PFSK-1 (cell line): ENCODE results near the gene IL7R.

Source experiments
- FOXP2 ChIP-seq: optimal IDR thresholded peaks from 2 replicates; pipeline ENCODE3; 2011; ENCODE audit warnings: borderline replicate concordance, control low read depth, inconsistent platforms; ENCODE audit not compliant: insufficient read depth; ENCODE audit errors: extremely low read length, extremely low read depth
- POLR2AphosphoS5 ChIP-seq: IDR thresholded peaks from 2 replicates; pipeline ENCODE4 v1.6.1; 2012; ENCODE audit warnings: low read depth, mild to moderate bottlenecking, control low read depth, low read length, moderate library complexity
- SIN3A ChIP-seq: IDR thresholded peaks from 2 replicates; pipeline ENCODE4 v1.6.1; 2012; ENCODE audit warnings: mild to moderate bottlenecking, low read length, moderate library complexity, borderline replicate concordance; ENCODE audit not compliant: insufficient read depth
- TAF1 ChIP-seq: IDR thresholded peaks from 2 replicates; pipeline ENCODE4 v1.6.1; 2012; ENCODE audit warnings: low read length, control low read depth, borderline replicate concordance; ENCODE audit not compliant: insufficient read depth
- TF ChIP-seq, protein P1 (sequence below), 2 experiments: IDR thresholded peaks; 2 replicates each; pipeline versions ENCODE4 v1.6.1 to v1.8.0; 2011 to 2012; ENCODE audit warnings: low read depth in 2 of 2, low read length in 2 of 2, control low read depth in 1 of 2, inconsistent platforms in 1 of 2, mild to moderate bottlenecking in 1 of 2, moderate library complexity in 1 of 2; ENCODE audit not compliant: insufficient read depth in 1 of 2

DNA sequence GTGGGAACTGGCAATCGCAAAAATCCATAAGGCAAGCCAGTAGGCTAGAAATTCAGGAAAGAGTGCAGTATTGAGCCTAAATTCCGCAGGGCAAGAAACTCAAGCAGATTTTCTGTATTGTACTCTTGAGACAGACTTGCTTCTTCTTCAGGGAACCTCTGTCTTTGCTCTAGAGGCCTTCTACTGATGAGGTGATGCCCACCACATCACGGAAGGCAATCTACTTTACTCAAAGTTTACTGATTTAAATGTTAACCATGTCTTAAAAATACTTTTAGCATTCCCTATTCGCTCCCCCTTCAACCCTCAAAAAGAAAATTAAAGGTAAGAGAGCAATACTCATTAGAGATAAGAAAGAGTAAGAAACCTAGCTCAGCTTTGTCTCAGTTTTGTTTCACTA is 11.3 kb downstream of the IL7R start:
- TF ChIP-seq, protein P1, sequence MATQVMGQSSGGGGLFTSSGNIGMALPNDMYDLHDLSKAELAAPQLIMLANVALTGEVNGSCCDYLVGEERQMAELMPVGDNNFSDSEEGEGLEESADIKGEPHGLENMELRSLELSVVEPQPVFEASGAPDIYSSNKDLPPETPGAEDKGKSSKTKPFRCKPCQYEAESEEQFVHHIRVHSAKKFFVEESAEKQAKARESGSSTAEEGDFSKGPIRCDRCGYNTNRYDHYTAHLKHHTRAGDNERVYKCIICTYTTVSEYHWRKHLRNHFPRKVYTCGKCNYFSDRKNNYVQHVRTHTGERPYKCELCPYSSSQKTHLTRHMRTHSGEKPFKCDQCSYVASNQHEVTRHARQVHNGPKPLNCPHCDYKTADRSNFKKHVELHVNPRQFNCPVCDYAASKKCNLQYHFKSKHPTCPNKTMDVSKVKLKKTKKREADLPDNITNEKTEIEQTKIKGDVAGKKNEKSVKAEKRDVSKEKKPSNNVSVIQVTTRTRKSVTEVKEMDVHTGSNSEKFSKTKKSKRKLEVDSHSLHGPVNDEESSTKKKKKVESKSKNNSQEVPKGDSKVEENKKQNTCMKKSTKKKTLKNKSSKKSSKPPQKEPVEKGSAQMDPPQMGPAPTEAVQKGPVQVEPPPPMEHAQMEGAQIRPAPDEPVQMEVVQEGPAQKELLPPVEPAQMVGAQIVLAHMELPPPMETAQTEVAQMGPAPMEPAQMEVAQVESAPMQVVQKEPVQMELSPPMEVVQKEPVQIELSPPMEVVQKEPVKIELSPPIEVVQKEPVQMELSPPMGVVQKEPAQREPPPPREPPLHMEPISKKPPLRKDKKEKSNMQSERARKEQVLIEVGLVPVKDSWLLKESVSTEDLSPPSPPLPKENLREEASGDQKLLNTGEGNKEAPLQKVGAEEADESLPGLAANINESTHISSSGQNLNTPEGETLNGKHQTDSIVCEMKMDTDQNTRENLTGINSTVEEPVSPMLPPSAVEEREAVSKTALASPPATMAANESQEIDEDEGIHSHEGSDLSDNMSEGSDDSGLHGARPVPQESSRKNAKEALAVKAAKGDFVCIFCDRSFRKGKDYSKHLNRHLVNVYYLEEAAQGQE (IDR thresholded peaks at IDR 0.05; ENCODE audit: insufficient read depth in 1 of 2, low read depth in 2 of 2, low read length in 2 of 2) = no peak
- TF ChIP-seq TAF1 (no peak), POLR2AphosphoS5 (no peak), SIN3A (no peak), FOXP2 (no peak)
